GM18951 (cell line): ENCODE data around the gene PRDX2.

Experiments used
- POLR2A ChIP-seq: IDR thresholded peaks from 4 replicates; pipeline ENCODE4 v1.6.1; 2011; ENCODE audit warnings: mild to moderate bottlenecking; ENCODE audit not compliant: insufficient read length, insufficient read depth; ENCODE audit errors: extremely low read depth
- in situ Hi-C: fragments of 300-500 bp; cut with MboI; formaldehyde crosslinking; loops from one replicate; pipeline ENCODE4 v1.12.0; 2022; ENCODE audit warnings: low sequenced_read_pairs, mixed read lengths, inconsistent platforms; ENCODE audit not compliant: unreplicated experiment

Gene PRDX2

DNA sequence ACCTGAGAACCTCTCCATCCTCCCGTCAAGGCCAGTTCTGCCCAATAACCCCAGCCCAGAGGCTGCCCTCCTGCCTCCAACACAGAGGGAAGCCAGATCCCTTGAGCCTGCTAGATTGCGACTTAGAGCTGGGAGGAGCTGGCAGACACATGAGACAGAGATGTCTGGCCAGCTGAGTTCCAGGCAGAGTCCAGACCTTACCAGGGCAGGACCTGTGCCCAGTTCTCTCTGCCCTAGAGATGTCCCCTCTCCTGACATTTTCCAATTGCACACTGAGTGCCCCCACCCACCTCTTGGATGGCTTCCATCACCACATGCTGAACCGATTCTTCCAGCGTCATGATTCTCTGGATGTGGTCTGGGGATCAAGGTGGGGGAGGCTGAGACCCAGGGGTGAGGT lies 29.3 kb downstream of the PRDX2 start:
- no peak for TF ChIP-seq POLR2A
- in situ Hi-C loops, result no loop called here

DNA sequence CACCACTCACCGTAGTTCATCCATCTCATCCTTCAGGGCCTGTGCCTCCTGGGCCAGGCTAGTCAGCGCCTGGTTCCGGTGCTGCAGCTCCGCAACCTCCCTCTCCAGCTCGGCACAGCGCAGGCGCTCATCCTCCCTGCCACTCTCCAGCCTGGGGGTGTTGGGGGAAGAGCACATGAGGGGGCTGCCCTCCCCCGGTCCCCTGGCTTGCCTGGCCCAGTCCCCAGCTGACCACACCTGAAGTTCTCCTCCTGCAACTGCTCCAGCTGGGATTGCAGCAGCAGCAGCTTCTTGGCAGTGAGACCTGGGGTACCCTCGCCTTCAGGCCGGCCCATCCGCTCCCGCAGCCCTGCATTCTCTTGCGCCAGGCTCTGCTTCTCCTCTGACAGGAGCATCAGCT lies 30.7 kb downstream of the PRDX2 start:
- in situ Hi-C loops, result no loop called here
- TF ChIP-seq POLR2A, result no peak

- in situ Hi-C loops, result no loop called here
- TF ChIP-seq POLR2A, result no peak
Observed at GRCh38 chr19:12769689-12770088, 31.9 kb downstream of the PRDX2 start.

- TF ChIP-seq POLR2A, result no peak
- in situ Hi-C loops, result no loop called here
Observed at GRCh38 chr19:12767666-12768065, 33.9 kb downstream of the PRDX2 start.

GRCh38 chr19:12767150-12767549 lies 34.5 kb downstream of the PRDX2 start:
- in situ Hi-C loops, result no loop called here
- no peak for TF ChIP-seq POLR2A

DNA sequence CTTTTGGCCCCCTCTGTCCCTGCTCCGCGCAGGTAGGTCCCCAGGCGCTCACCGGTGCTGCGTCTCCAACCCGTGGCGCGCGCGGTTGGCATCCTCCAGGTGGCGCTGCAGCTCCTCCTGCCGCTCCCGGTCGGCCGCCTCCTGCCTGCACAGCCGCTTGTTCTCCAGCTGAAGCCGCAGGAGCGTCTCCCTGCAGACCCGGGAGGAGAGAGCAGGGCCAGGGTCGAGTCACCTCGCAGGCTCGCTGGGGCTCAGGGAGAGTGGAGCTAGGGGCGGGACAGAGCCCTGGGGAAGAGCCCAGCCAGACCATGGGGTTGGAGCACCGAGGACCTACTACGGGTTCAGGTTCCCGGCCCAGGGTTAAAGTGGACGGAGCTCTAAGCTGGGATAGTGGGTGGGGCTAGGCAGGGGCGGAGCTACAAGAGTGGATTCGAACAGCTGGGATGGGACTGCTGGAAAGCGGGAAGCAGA lies 35.5 kb downstream of the PRDX2 start:
- no peak for TF ChIP-seq POLR2A
- in situ Hi-C loops, result no loop called here

DNA sequence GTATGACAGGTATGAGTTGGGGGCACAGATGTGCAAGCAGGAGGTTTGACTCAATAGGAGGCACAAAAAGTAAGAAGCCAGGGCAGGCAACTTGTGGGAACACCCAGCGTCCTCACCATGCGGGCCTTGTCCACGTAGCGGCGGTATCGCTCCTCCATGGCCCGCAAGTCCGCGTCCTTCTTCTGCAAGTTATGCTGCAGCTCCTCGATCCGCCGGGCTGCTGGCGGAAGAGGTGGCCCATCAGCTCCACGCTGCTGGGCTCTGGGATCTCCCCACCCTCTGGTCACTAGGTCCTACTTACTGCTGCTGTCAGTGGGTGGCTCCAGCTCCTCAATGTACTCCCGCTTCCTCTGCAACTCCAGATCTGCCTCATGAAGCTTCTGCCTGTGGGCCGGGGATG lies 36.9 kb downstream of the PRDX2 start:
- no peak for TF ChIP-seq POLR2A
- in situ Hi-C loops, result no loop called here

GRCh38 chr19:12763100-12763499 lies 38.5 kb downstream of the PRDX2 start:
- TF ChIP-seq POLR2A, result no peak
- in situ Hi-C loops, result no loop called here

DNA sequence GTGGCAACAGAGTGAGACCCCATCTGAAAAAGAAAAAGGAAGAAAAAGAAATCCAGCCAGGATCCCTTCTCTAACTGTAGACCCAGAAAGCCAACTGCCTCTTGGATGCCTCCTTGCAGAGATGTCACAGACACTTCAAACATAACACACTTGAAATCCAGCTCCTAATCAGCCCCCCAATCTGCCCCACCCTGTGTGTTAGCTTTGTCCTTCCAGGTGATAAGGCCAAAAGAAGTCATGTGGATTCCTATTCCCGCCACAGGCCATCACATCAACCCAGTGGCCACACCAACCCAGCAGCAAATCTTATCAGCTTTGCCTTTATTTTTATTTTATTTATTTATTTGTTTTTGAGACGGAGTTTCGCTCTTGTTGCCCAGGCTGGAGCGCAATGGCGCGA lies 41.9 kb downstream of the PRDX2 start:
- in situ Hi-C loops, result loop anchor here (5.0 kb wide), 1 partner anchor 187 kb away; no protein-coding TSS in a partner anchor
- TF ChIP-seq POLR2A, result no peak

- no peak for TF ChIP-seq POLR2A
- in situ Hi-C loops, result loop anchor here (5.0 kb wide), 1 partner anchor 185 kb away; no protein-coding TSS in a partner anchor
Observed at GRCh38 chr19:12757544-12758274, 43.9 kb downstream of the PRDX2 start.

DNA sequence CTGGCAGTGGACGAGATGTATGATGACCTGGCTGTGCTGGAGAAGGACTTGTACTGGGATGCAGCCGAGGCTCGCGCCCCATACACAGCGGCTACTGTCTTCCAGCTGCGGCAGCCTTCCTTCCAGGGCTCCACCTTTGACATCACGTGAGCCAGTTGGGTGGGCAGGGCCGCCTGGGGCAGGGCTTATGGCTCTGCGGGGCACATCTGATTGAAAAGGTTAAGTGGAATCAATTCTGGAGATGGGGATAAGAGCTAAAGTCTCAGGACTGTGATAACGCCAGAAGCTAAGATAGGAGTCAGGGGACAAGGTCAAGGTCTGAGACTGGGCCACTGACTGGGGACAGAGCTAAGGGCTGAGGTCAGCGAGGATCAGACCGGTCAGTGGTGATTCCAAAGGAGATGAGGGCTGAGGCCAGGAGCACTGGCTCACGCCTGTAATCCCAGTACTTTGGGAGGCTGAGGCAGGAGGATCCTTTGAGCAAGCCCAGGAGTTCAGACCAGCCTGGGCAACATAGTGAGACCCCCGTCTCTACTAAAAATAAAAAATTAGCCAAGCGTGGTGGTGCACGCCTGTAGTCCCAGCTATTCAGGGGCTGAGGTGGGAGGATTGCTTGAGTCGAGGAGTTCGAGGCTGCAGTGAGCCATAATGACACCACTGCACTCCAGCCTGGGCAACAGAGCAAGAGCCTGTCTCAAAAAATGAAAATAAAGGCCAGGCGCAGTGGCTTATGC lies 45.3 kb downstream of the PRDX2 start:
- TF ChIP-seq POLR2A, result no peak
- in situ Hi-C loops, result loop anchor here (5.0 kb wide), 1 partner anchor 184 kb away; no protein-coding TSS in a partner anchor

- TF ChIP-seq POLR2A, result no peak
- in situ Hi-C loops, result loop anchor here (5.0 kb wide), 1 partner anchor 182 kb away; no protein-coding TSS in a partner anchor
Observed at GRCh38 chr19:12754465-12755196, 47.0 kb downstream of the PRDX2 start.
